GM12801 (cell line): Measurements from ENCODE around the gene OPCML.

Experiments used
- CTCF ChIP-seq: IDR thresholded peaks from one replicate; pipeline ENCODE4 v1.5.1; 2011; ENCODE audit warnings: control low read depth; ENCODE audit not compliant: insufficient read length; ENCODE audit errors: extremely low read depth

OPCML gene

GRCh38 chr11:132788816-132789325 lies 743.4 kb downstream of the OPCML start:
- TF ChIP-seq CTCF, result no peak

GRCh38 chr11:132785878-132786277 lies 746.4 kb downstream of the OPCML start:
- no peak for TF ChIP-seq CTCF

GRCh38 chr11:132784441-132784840 lies 747.9 kb downstream of the OPCML start:
- no peak for TF ChIP-seq CTCF

GRCh38 chr11:132782102-132782501 lies 750.2 kb downstream of the OPCML start:
- TF ChIP-seq CTCF, result no peak

GRCh38 chr11:132780046-132780445 lies 752.3 kb downstream of the OPCML start:
- TF ChIP-seq CTCF, result no peak

- TF ChIP-seq CTCF, result no peak
These were observed 752.8 kb downstream of the OPCML start for GRCh38 chr11:132779497-132779896.

- TF ChIP-seq CTCF, result no peak
These were observed 755.0 kb downstream of the OPCML start for GRCh38 chr11:132777067-132777975.
